Right lobe of liver (tissue), 4 donors: ENCODE measurements around the gene C5orf15.

Experiments
- POLR2A ChIP-seq: fragments of 450-650 bp; IDR thresholded peaks from one replicate; pipeline ENCODE4 v1.6.1; 2017; ENCODE audit warnings: antibody characterized with exemption, mild to moderate bottlenecking
- TF ChIP-seq, protein P1 (sequence below), 4 donors: fragments of 200-600 bp in 3 of 4; fragments of 450-650 bp in 1 of 4; IDR thresholded peaks; one replicate each; pipeline versions ENCODE4 v1.5.1 to v1.8.0; 2016 to 2022; ENCODE audit warnings: antibody characterized with exemption in 4 of 4, mild to moderate bottlenecking in 2 of 4
- donor health status: DM: no; HTN: no; CAD: no.
- donor health status: DM: no; HTN: no; CAD: no.
- donor health status: DM: no; HTN: yes; CAD: no.

- TF ChIP-seq, protein P1, sequence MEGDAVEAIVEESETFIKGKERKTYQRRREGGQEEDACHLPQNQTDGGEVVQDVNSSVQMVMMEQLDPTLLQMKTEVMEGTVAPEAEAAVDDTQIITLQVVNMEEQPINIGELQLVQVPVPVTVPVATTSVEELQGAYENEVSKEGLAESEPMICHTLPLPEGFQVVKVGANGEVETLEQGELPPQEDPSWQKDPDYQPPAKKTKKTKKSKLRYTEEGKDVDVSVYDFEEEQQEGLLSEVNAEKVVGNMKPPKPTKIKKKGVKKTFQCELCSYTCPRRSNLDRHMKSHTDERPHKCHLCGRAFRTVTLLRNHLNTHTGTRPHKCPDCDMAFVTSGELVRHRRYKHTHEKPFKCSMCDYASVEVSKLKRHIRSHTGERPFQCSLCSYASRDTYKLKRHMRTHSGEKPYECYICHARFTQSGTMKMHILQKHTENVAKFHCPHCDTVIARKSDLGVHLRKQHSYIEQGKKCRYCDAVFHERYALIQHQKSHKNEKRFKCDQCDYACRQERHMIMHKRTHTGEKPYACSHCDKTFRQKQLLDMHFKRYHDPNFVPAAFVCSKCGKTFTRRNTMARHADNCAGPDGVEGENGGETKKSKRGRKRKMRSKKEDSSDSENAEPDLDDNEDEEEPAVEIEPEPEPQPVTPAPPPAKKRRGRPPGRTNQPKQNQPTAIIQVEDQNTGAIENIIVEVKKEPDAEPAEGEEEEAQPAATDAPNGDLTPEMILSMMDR (IDR thresholded peaks at IDR 0.05): no peak
- TF ChIP-seq POLR2A: no peak
Observed at GRCh38 chr5:133913413-133914155, 54.8 kb downstream of the C5orf15 start.
